ENCODE data around the gene CDKAL1.

CDKAL1 gene

GRCh38 chr6:21265730-21266044 lies 731.4 kb downstream of the CDKAL1 start:
- no peak for TF ChIP-seq CTCF (conservative IDR thresholded peaks at IDR 0.05)
- no peak overlapping the region for H3K27ac ChIP-seq

- no peak for TF ChIP-seq CTCF (conservative IDR thresholded peaks at IDR 0.05)
- H3K27ac ChIP-seq = no peak overlapping the region
Measured at GRCh38 chr6:21270636-21271201, 736.5 kb downstream of the CDKAL1 start.

GRCh38 chr6:21271428-21272155 lies 737.3 kb downstream of the CDKAL1 start:
- TF ChIP-seq CTCF (conservative IDR thresholded peaks at IDR 0.05) = no peak
- H3K27ac ChIP-seq = no peak overlapping the region

GRCh38 chr6:21273451-21273850 lies 739.2 kb downstream of the CDKAL1 start:
- no peak overlapping the region for H3K27ac ChIP-seq
- TF ChIP-seq CTCF (conservative IDR thresholded peaks at IDR 0.05) = no peak

- no peak for TF ChIP-seq CTCF (conservative IDR thresholded peaks at IDR 0.05)
- H3K27ac ChIP-seq = no peak overlapping the region
Measured at GRCh38 chr6:21274851-21275250, 740.6 kb downstream of the CDKAL1 start.

- TF ChIP-seq CTCF (conservative IDR thresholded peaks at IDR 0.05) = no peak
- H3K27ac ChIP-seq = no peak overlapping the region
Measured at GRCh38 chr6:21277601-21278374, 743.5 kb downstream of the CDKAL1 start.

- H3K27ac ChIP-seq = no peak overlapping the region
- TF ChIP-seq CTCF (conservative IDR thresholded peaks at IDR 0.05) = no peak
Measured at GRCh38 chr6:21278375-21278745, 744.1 kb downstream of the CDKAL1 start.
